ENCODE data around the gene CCDC149.

Gene CCDC149

DNA sequence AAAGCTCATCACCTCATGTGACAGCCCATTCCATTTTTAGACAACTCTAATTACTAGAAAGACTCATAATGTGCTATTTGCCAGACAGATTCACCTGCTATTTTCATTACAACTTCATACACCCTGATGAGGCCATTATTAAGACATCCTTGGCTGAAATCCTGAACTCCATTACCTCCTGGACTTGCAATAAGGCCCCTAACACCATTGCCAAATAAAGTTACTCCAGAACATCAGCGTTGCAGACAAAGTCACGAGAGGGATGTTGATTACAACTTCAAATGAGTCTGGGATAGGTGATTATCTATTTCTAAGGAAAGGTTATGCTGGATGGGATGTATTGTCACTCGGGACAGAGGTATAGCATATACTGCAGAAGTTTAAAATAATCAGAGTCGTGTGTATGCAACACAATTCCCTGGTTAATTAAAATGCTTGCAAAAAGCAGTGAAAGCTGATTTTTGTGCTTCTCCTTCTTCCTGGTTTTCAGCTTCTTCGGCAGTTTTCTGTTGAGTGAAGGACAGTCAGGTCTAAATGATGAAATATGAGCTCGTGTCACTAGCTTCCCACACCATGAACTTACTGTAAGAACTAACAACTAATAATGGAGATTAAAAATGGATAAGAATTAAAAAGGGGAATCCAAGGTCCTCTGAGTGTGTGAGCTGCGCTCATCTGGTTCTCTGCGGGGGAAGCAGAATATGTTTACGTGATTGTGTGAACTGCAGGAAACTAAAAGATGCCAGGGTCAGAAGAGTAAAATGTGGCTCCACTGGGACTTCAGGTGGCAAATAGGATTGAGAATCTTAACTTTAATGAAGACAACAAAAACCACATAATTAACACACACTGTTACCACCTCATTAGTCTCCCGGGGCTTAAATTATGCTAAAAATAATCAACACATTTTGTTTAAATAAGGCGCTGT is 135.0 kb downstream of the CCDC149 start:
- no peak for DNase-seq (ENCODE audit: low read depth)

DNA sequence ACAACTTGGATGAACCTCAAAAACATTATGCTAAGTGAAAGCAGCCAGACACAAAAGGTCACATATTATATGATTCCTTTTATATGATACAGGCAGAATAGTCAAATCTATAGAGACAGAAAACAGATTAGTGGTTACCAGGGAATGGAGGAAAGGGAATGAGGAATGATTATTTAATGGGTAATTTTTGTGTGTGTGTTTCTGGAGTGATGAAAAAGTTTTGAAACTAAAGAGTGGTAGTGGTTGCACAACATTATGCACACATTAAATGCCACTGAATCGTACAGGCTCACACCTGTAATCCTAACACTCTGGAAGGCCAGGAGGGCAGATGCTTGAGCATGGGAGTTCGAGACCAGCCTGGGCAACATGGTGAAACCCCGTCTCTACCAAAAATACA is 137.1 kb downstream of the CCDC149 start:
- DNase-seq (ENCODE audit: low read depth) = no peak

DNA sequence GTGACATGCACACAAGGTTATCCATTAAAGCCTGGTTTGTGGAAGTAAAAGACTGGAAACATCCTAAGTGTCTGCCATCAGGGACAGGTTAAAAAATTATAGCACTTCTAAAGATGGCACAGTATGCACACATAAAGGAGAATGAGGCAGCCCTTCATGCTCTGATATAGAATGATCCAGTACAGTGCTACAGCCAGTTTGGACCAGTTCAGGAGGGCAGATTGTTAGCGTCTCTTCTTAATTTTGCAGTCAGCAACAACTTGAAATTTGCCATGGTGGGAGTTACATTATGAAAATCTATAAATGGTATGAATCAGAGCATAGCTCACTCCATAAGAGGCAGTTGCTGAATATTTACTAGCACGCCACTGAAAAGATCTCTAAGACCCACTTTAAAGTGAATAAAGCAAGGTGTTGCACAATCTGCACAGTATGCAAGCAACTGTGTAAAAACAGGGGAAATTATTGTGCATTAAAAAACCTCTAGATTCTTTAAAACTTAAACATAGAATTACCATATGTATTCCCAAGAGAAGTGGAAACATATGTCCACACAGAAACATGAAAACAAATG is 137.7 kb downstream of the CCDC149 start:
- DNase-seq (ENCODE audit: low read depth) = no peak

DNA sequence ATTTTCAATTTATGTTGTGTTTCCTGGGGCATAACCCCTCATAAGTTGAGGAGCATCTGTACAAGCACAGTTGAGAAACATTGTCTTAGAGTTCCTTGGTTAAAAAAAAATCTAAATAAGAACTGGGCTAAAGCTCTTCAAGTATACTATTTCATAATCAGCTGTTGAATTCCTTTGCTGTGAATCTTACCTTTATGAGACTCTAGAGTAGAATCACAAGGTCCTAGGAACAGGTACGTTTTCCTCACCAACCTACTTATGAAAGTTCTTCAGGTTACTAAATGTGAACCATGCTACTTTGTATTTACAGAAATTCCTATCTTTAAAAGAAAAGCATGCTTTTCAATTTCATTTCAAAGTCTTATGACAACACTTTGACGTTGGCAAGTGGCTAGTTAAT is 138.4 kb downstream of the CCDC149 start:
- DNase-seq (ENCODE audit: low read depth) = no peak

DNA sequence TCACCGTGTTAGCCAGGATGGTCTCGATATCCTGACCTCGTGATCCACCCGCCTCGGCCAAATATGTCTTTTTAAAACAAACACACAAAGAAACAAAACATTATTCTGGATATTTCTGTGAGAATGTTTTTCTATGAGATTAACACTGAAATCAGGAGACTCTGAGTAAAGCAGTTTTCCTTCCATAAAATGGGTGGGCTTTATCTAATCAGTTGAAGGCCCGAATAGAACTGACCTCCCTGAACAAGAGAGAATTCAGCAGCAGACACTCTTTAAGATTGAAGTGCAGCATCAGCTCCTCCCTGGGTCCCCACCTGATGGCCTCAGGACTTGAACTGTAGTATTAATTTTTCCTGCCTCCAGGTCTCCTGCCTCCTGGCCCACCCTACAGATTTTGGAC is 139.9 kb downstream of the CCDC149 start:
- no peak for DNase-seq (ENCODE audit: low read depth)

DNA sequence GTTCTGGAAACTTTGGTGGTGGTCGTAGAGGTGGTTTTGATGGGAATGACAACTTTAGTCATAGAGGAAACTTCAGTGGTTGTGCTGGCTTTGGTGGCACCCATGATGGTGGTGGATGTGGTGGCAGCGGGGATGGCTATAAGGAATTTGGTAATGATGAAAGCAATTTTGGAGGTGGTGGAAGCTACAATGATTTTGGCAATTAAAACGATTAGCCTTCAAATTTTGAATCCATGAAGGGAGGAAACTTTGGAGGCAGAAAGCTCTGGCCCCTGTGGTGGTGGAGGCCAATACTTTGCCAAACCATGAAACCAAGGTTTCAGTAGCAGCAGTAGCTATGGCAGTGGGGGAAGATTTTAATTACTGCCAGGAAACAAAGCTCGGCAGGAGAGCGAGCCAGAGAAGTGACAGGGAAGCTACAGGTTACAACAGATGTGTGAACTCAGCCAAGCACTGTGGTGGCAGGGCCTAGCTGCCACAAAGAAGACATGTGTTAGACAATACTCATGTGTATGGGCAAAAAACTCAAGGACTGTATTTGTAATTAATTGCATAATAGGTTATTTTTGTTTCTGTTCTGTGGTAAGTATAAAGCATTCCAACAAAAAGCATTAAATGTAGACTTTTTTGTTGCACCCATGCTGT is 140.7 kb downstream of the CCDC149 start:
- DNase-seq (ENCODE audit: low read depth) = no peak

DNA sequence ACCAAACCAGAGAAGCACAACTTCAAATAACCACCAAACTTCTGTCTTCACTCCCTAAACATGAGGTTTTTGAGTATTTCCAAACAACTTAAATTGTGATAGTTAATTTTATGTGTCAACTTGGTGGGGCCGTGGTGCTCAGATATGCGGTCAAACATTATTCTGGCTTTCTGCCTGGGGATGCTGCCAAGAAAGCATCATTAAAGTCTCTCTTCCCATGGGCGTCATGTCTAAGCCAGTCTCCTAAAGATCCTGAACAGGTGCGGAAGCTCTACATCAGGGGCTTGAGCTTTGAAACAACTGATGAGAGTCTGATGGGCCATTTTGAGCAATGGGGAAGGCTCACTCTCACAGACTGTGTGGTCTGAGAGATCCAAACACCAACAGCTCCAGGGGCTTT is 141.6 kb downstream of the CCDC149 start:
- DNase-seq (ENCODE audit: low read depth) = no peak

DNA sequence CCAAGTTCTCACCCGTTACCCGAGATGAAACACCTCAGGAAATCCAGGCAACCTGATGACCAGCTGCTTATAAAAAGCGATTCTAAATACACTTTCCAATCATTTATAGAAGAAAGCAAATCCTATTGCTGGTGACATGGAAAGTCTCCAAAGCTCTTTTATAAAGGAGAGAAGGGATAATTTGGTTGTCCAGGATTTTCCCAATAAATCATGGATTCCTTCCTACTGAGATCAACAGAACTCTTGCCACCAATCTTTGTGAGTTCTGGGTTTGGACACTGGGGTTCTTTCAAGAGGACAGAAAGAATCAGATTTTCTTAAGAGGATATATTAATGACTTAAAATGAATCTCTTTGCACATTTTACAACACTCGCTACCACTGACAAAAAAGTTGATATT is 142.2 kb downstream of the CCDC149 start:
- no peak for DNase-seq (ENCODE audit: low read depth)

DNA sequence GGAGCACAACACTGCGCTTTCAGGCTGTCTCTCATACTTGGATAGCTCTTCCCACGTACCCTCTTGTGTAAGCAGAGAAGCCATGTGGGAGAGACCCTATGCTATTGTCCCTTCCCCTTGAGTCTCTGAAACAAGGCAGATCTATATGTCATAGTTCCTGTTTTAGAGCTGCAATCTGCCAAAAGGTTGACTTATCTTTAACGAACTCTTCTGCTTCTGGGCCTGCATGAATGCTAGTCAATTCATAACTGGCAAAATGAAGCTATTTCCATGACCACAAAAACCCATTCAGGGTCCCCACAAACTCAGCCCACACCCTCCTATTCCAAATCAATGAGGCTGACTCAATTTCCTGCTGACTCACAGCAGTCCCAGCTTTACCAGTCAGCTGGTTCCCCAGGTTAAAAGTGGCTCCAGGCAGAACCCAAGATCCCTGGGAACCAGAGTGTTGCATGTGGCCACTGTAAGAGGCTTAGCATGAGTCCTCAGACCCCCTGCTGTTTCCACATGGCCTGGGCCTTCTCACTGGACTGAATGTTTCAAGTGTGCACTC is 142.7 kb downstream of the CCDC149 start:
- no peak for DNase-seq (ENCODE audit: low read depth)

DNA sequence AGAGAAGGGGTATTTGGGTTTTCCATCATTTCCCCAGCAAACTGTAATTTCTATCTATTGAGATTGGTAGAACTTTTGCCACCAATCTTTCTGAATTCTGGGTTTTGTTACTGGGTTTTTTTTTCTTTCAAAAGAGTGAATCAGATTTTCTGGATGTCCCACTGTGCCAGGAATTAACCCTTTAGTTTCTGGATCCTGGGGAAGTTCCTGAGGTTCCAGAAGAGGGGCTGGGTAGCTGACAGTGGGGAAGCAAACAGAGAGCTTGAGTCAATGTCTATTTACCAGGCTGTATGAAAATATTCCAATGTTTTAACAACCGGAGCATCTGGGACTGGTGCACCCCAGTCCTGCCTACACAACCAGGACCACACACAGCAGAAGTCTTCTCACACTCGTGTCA is 143.3 kb downstream of the CCDC149 start:
- DNase-seq (ENCODE audit: low read depth) = no peak

DNA sequence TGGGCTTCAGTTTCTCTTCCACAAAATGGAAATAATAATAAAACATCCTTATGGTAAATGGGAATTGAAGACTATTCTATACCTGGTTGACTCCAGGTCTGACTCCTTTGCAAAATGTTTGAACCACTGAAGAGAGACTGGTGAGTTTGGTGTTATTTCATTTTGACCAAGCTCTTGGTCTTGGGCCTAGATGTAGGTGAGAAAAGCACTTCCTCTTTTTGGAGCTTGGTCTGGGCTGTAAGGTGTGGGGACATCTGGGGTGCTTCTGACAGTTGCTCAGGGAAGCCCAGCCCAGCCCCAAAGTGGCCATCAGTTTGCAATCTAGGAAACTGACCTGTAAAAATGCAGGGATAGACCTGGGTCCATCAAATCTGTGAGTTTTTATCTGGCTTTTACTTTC is 144.2 kb downstream of the CCDC149 start:
- no peak for DNase-seq (ENCODE audit: low read depth)

DNA sequence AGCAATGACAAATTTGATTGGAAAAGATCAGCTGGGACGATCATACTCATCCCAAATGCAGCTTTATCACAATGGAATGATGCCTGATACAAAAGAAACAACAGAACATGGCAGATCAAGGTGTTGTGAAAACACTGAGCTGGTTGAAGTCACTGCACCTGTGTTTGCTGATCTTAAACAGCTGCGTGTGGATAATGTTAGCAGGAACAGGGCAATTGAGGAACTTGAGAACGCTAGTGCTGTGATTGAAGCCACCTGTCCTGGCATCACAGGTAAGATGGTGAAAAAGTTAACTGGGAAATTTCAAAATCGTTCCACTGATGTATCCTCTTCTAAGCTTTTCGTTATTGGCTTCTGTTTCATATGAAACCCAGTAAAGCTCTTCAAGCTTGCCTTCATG is 144.8 kb downstream of the CCDC149 start:
- no peak for DNase-seq (ENCODE audit: low read depth)

DNA sequence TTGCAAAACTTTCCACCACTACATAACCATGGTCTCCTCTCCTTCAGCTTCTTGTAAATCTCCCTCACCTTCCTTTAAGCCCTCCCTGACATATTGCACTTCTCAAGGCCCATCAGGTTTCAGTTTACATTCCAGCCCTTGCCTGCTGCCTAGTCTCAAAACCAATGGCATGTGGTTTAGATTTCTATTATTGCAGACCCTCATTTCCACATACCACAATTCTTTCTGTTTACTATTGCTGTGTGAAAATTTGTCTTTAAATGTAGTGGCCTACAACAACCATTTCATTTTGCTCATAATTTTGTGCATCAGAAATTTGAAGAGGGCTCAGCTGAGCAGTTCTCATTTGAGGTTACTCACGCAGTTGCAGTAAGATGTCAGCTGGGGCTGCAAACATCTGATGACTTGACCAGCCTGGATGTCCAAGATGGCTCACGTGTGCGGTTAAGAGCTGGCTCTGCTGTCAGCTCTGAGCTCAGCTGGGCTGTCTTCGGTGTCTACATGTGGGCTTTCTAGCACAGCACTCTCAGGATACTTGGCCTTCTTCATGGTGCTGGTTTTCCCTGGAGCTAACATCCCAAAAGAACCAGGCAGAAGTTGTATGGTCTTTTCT is 147.4 kb downstream of the CCDC149 start:
- DNase-seq (ENCODE audit: low read depth) = no peak

DNA sequence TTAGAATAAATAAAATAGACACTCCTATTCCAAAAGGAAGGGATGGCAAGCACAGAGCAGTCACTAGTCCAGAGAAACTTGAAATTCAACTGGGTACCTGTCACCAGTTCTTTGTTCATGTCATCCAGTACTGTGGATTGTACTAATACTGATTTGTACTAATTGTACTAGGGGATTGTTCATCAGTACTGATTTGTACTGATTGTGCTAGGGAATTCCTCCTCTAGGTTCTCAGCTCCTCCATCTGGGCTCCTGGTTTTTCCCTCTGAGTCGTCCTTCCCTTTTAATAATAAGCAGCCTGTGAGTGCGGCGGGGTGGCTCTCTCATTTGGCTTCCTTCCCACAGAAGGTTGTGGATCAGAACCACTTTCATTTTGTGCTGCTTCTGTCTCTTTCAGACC is 148.5 kb downstream of the CCDC149 start:
- no peak for DNase-seq (ENCODE audit: low read depth)

DNA sequence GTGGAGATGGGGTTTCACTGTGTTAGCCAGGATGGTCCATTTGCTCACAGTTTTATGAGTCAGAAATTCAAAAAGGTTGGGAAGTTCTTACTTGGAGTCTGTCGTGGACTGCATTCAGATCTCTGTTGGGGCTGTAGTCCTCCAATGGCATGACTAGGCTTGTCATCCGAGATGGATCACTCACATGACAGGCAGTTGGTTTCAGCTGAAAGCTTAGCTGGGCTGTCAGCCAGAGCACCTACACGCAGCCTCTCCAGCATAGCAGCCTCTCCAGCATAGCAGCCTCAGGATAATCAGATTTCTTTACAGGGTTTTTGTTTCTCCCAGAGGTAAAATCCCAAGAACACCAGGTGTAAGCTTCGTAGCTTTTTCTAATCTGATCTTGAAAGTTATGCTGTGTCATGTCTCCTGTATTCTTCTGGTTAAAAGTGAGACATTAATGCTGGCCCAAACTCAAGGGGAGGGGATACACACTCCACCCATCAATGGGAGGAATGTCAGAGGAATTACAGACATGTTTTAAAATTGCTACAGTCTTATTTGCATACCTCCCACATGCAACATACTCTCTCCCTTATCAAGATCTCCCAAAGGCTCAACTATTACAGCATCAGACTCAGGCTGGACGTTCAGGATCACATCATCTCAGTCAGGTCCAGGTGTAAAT is 149.1 kb downstream of the CCDC149 start:
- DNase-seq (ENCODE audit: low read depth) = no peak

All from activated gamma-delta T cell treated with anti-CD3 and anti-CD28 coated beads, Interleukin-2, amount 50 U/mL, for 16 hours (primary cell).